ENCODE measurements around the gene EFS. TPM values are rescaled to one million over a fixed set of nuclear protein-coding genes. Genes with fewer than 3 reads are reported as not detected.

The EFS gene
- total and polyA plus RNA-seq, 2 of the 8 experiments (the other 6 are each of a cell fraction or from before 2014, with no cell fraction given): 27.8 to 28.6 TPM

DNA sequence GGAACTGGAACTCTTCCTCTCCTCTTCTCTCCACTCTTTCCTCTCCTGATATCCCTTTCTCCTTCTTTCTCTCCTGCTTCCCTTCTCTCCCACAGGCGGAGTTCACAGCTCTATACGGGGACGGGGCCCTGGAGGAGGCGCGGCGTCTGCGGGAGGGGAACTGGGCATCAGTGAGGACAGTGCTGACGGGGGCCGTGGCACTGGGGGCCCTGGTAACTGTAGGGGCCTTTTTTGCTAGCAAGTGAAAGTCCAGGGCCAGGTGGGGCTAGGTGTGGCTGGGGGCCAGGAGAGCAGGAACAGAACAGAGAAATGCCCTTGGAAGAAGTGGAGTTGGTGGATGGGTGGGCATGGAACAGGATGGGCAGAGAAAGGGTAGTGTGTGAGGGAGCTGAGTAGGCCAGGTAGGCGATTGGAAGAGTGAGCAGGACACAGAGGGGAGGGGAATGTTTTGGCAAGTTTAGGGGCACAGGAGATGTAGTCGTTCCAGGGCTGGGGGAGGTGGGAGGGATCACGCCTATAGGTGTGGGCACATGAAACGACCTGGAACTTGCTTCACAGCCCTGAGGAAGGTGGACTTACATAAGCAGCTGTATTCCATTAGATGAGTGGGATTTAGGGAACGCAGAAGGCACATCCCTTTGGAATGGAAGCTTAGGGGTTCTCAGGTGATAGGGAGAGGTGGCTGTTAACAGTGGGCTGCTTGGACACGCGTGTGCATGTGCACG, 56.1 kb downstream of the EFS start:
- H2BK5ac ChIP-seq (ENCODE audit: low read depth, low read length): no peak overlapping the region
- H3K4ac ChIP-seq (replicated peaks; ENCODE audit: insufficient read length, low read depth, low read length): no peak overlapping the region
- DNase-seq (ENCODE audit: low read depth in 1 of 2, low spot score in 2 of 2) (no peak), FAIRE-seq (no peak)
- no peak overlapping the region; the same call in 1 of the 2 replicates for H4K8ac ChIP-seq (ENCODE audit: extremely low read depth, insufficient read depth, low read length)
- H2BK15ac ChIP-seq (ENCODE audit: low read length): no peak overlapping the region
- 92% methylated on average over 15 of the region's 17 CpGs; no CpG with 5 or more reads in 1 of the 2 experiments for WGBS, 2 experiments (ENCODE audit: extremely low coverage in 1 of 2, insufficient coverage in 1 of 2, insufficient read length in 1 of 2, insufficient replicate concordance in 2 of 2, low coverage in 1 of 2, low lambda C conversion rate in 2 of 2, missing lambda C conversion rate in 1 of 2)
- H4K5ac ChIP-seq (ENCODE audit: insufficient read length, low read depth, low read length): no peak overlapping the region
- peaks cover 0 to 5% (median 1%) of the 10 kb centered on the region in 4 experiments; a peak in 4 of 8 replicates for H3K36me3 ChIP-seq (ENCODE audit: control insufficient read depth in 2 of 4, insufficient read depth in 4 of 4, low read length in 3 of 4)
- H3K23me2 ChIP-seq (ENCODE audit: low read depth, low read length): peaks cover 5% of the 10 kb centered on the region; the same call in 1 of the 2 replicates
- peaks cover 0 to 6% (median under 1%) of the 10 kb centered on the region in 4 experiments; a peak in 3 of 7 replicates for H3K27me3 ChIP-seq (replicated peaks in 1 of 4; ENCODE audit: control insufficient read depth in 3 of 4, extremely low read depth in 1 of 4, insufficient read depth in 3 of 4, low read length in 3 of 4)
- H3K79me2 ChIP-seq (ENCODE audit: control insufficient read depth in 1 of 2, insufficient read depth in 2 of 2, low read length in 2 of 2): peaks cover 0 to 2% of the 10 kb centered on the region in 2 experiments; a peak in 1 of 4 replicates
- H2BK12ac ChIP-seq (ENCODE audit: low read depth, low read length): no peak overlapping the region
- H3K79me1 ChIP-seq (ENCODE audit: low read depth, low read length): peaks cover 2% of the 10 kb centered on the region; the same call in 1 of the 2 replicates
- H2AK5ac ChIP-seq (ENCODE audit: low read depth, low read length): no peak overlapping the region
- H3K4me2 ChIP-seq (ENCODE audit: insufficient read depth in 1 of 2, low read depth in 2 of 2, low read length in 2 of 2): no peak overlapping the region
- H3K4me1 ChIP-seq (replicated peaks in 1 of 4; ENCODE audit: control insufficient read depth in 3 of 4, insufficient read depth in 4 of 4, low read length in 3 of 4): no peaks in the 10 kb centered on the region; a peak in 1 of 7 replicates
- ChIA-PET POLR2A (ENCODE audit: partially characterized antibody) (interaction anchor here (1.0 to 4.8 kb wide), 4 partner anchors 9 to 71 kb away, joined by 3 to 48 read pairs (median 4); partner anchors contain the start of genes PABPN1 and RNF212B), CTCF (ENCODE audit: partially characterized antibody) (interaction anchor here (1.5 to 4.5 kb wide), 4 partner anchors 13 to 71 kb away, joined by 3 to 26 read pairs (median 14); partner anchors contain the start of genes CMTM5 and PABPN1)
- H3K27ac ChIP-seq (ENCODE audit: low read depth, low read length): no peak overlapping the region
- H3K14ac ChIP-seq (ENCODE audit: insufficient read length): no peak overlapping the region
- H2AFZ ChIP-seq (ENCODE audit: low read length): no peak overlapping the region
- no peak overlapping the region for H3K18ac ChIP-seq (ENCODE audit: extremely low read depth, low read length)
- H2BK20ac ChIP-seq (ENCODE audit: low read length): no peak overlapping the region
- peaks cover 0 to 5% of the 10 kb centered on the region in 2 experiments for H4K20me1 ChIP-seq (replicated peaks in 1 of 2; ENCODE audit: control insufficient read depth in 1 of 2, insufficient read depth in 2 of 2, low read length in 2 of 2)
- H3K9ac ChIP-seq (replicated peaks in 1 of 4; ENCODE audit: extremely low read depth in 1 of 4, low read depth in 3 of 4, low read length in 3 of 4): no peak overlapping the region
- no peak overlapping the region for H2BK120ac ChIP-seq (replicated peaks; ENCODE audit: low read depth, low read length)
- H4K91ac ChIP-seq (replicated peaks; ENCODE audit: insufficient read length, low read length): no peak overlapping the region
- no peak overlapping the region for H3K4me3 ChIP-seq (ENCODE audit: extremely low read depth in 1 of 4, insufficient read depth in 2 of 4, low read depth in 3 of 4, low read length in 4 of 4)
- no peak overlapping the region for H3K23ac ChIP-seq (ENCODE audit: insufficient read length)
- no peaks in the 10 kb centered on the region for H3K9me3 ChIP-seq (ENCODE audit: insufficient read depth in 2 of 2, low read depth in 1 of 2, low read length in 1 of 2)
- TF ChIP-seq CTBP2 (IDR thresholded peaks at IDR 0.05; ENCODE audit: borderline replicate concordance, insufficient read depth, insufficient read length, low read length) (no peak), GABPA (IDR thresholded peaks at IDR 0.05; ENCODE audit: borderline replicate concordance, insufficient read depth, low read length) (no peak), CBX8 (IDR thresholded peaks at IDR 0.05; ENCODE audit: borderline replicate concordance, low read depth, low read length) (no peak), SP4 (IDR thresholded peaks at IDR 0.05; ENCODE audit: low read length) (no peak), SAP30 (IDR thresholded peaks at IDR 0.05; ENCODE audit: insufficient read depth, insufficient replicate concordance, low read length) (no peak), CHD2 (IDR thresholded peaks at IDR 0.05; ENCODE audit: low read length) (no peak), RAD21 (IDR thresholded peaks at IDR 0.05 in 1 of 2, conservative IDR thresholded peaks at IDR 0.05 in 1 of 2; ENCODE audit: low read depth in 2 of 2, low read length in 2 of 2) (no peak)
- H3K56ac ChIP-seq (replicated peaks; ENCODE audit: insufficient read length, low read depth, low read length): no peak overlapping the region
